A549 (cell line): ENCODE results near the gene HTR2B. TPM values are rescaled to one million over a fixed set of nuclear protein-coding genes. Genes with fewer than 3 reads are reported as not detected.

ENCODE experiments used
- ATAC-seq, 2 experiments: fragments of 200-7000 bp in 1 of 2; fragments of >200 bp in 1 of 2; cut with Nextera tagmentation in 1 of 2; cut with Tn5 transposase in 1 of 2; 3 replicates each; pipeline versions ENCODE4 v1.8.0 to v1.9.1; 2018 to 2020; ENCODE audit warnings: mild to moderate bottlenecking in 1 of 2, moderate library complexity in 1 of 2
- CTCF ChIA-PET: fragments of 300-600 bp; sonication (Branson Sonifier 250); formaldehyde crosslinking; extraction: SDS; loops from one replicate; lab custom pipeline; 2021; ENCODE audit warnings: antibody characterized with exemption, inconsistent platforms; lab: Yijun Ruan, JAX
- POLR2A ChIA-PET: fragments of 350-600 bp; formaldehyde crosslinking; extraction: SDS; loops from one replicate; lab custom pipeline; 2021; ENCODE audit warnings: antibody characterized with exemption, inconsistent platforms; lab: Yijun Ruan, JAX
- DNase-seq, 2 experiments: peaks; one replicate each; pipeline versions ENCODE4 v3.0.0 to v3.0.0-alpha.2; 2011 to 2016; ENCODE audit warnings: low read depth in 1 of 2, low spot score in 1 of 2
- FAIRE-seq: peaks from 2 replicates; lab custom pipeline; 2011; peaks lifted over from hg19 to GRCh38; lab: Jason Lieb, UNC
- H3K27ac ChIP-seq, 2 experiments: fragments of >200 bp; sonication (Bioruptor Twin); formaldehyde crosslinking; 3 replicates each; pipeline ENCODE4 v1.5.1; 2016 to 2017
- H3K4me1 ChIP-seq: fragments of >200 bp; sonication (Bioruptor Twin); formaldehyde crosslinking; 3 replicates; pipeline ENCODE4 v1.6.1; 2016
- H3K4me2 ChIP-seq: fragments of >200 bp; sonication (Bioruptor Twin); formaldehyde crosslinking; 3 replicates; pipeline ENCODE4 v1.6.1; 2016
- H3K4me3 ChIP-seq: fragments of >200 bp; sonication (Bioruptor Twin); formaldehyde crosslinking; 3 replicates; pipeline ENCODE4 v1.5.1; 2016
- H3K9me3 ChIP-seq: fragments of >200 bp; sonication (Bioruptor Twin); formaldehyde crosslinking; 3 replicates; pipeline ENCODE4 v1.6.1; 2016
- BHLHE40 ChIP-seq: IDR thresholded peaks from 2 replicates; pipeline ENCODE4 v1.6.1; 2012; ENCODE audit warnings: low read depth, low read length, inconsistent platforms
- CEBPB ChIP-seq, 2 experiments: fragments of >200 bp in 1 of 2; sonication (Bioruptor Twin) in 1 of 2; formaldehyde crosslinking in 1 of 2; IDR thresholded peaks; 2 replicates each; pipeline ENCODE4 v1.6.1; 2012 to 2016
- EHF ChIP-seq: fragments of 250-450 bp; sonication (Bioruptor Pico); IDR thresholded peaks from 2 replicates; pipeline ENCODE4 v1.5.0; 2020; ENCODE audit warnings: mild to moderate bottlenecking
- FOSB ChIP-seq: fragments of 250-450 bp; sonication (Bioruptor Pico); IDR thresholded peaks from 2 replicates; pipeline ENCODE4 v1.5.0; 2020; ENCODE audit warnings: mild to moderate bottlenecking, moderate library complexity
- FOXS1 ChIP-seq: fragments of 250-450 bp; sonication (Bioruptor Pico); IDR thresholded peaks from 2 replicates; pipeline ENCODE4 v1.5.0; 2020; ENCODE audit warnings: mild to moderate bottlenecking, moderate library complexity
- HDAC2 ChIP-seq: fragments of 200-600 bp; sonication (generic); IDR thresholded peaks from 2 replicates; pipeline ENCODE4 v1.6.1; 2016
- HEYL ChIP-seq: fragments of 250-450 bp; sonication (Bioruptor Pico); IDR thresholded peaks from 2 replicates; pipeline ENCODE4 v1.8.0; 2021; ENCODE audit warnings: mild to moderate bottlenecking, moderate library complexity
- HMGXB4 ChIP-seq: fragments of 250-450 bp; sonication (Bioruptor Pico); IDR thresholded peaks from 2 replicates; pipeline ENCODE4 v1.5.0; 2021; ENCODE audit warnings: mild to moderate bottlenecking, moderate library complexity, borderline replicate concordance
- HOXB13 ChIP-seq: fragments of 250-450 bp; sonication (Bioruptor Pico); IDR thresholded peaks from 2 replicates; pipeline ENCODE4 v1.5.0; 2020; ENCODE audit warnings: low read depth, mild to moderate bottlenecking, moderate library complexity
- HOXB5 ChIP-seq: fragments of 250-450 bp; sonication (Bioruptor Pico); IDR thresholded peaks from 2 replicates; pipeline ENCODE4 v1.5.0; 2020; ENCODE audit warnings: mild to moderate bottlenecking, moderate library complexity
- JUNB ChIP-seq: fragments of >200 bp; sonication (Bioruptor Twin); formaldehyde crosslinking; IDR thresholded peaks from 2 replicates; pipeline ENCODE4 v1.6.1; 2016
- KDM1A ChIP-seq: fragments of 200-600 bp; sonication (generic); IDR thresholded peaks from 2 replicates; pipeline ENCODE4 v1.6.1; 2016; ENCODE audit warnings: low read depth, mild to moderate bottlenecking
- MAFK ChIP-seq: fragments of 450-650 bp; IDR thresholded peaks from 2 replicates; pipeline ENCODE4 v1.6.1; 2014; ENCODE audit not compliant: partially characterized antibody
- POLR2A ChIP-seq: IDR thresholded peaks from 2 replicates; pipeline ENCODE4 v1.6.1; 2012; ENCODE audit warnings: mild to moderate bottlenecking, low read length
- POLR2AphosphoS2 ChIP-seq: conservative IDR thresholded peaks from 2 replicates; pipeline ENCODE4 v1.6.1; 2012; ENCODE audit warnings: low read length, improper control_type of control experiment, inconsistent platforms
- RAD21 ChIP-seq, 2 experiments: fragments of >200 bp in 1 of 2; sonication (Bioruptor Twin) in 1 of 2; formaldehyde crosslinking in 1 of 2; IDR thresholded peaks in 1 of 2; conservative IDR thresholded peaks in 1 of 2; 2 replicates in 1 of 2; 3 replicates in 1 of 2; pipeline ENCODE4 v1.6.1; 2012 to 2018; ENCODE audit warnings: inconsistent platforms in 1 of 2
- RFX5 ChIP-seq: fragments of 450-650 bp; IDR thresholded peaks from 2 replicates; pipeline ENCODE4 v1.7.1; 2014; ENCODE audit warnings: antibody characterized with exemption, mild to moderate bottlenecking, moderate library complexity
- SMC3 ChIP-seq: fragments of >200 bp; sonication (Bioruptor Twin); formaldehyde crosslinking; IDR thresholded peaks from 3 replicates; pipeline ENCODE4 v1.6.1; 2018; ENCODE audit warnings: inconsistent platforms
- SREBF2 ChIP-seq: fragments of 450-650 bp; IDR thresholded peaks from 2 replicates; pipeline ENCODE4 v1.6.1; 2014; ENCODE audit warnings: mild to moderate bottlenecking, moderate library complexity
- ZC3H11A ChIP-seq: fragments of 450-650 bp; IDR thresholded peaks from 2 replicates; pipeline ENCODE4 v1.6.1; 2014; ENCODE audit warnings: antibody characterized with exemption, mild to moderate bottlenecking
- ZSCAN20 ChIP-seq: fragments of 250-450 bp; sonication (Bioruptor Pico); IDR thresholded peaks from 2 replicates; pipeline ENCODE4 v1.8.0; 2022; ENCODE audit warnings: mild to moderate bottlenecking, moderate library complexity
- WGBS: methylation state at CpG from one replicate; pipeline ENCODE4 v1.1.6; 2017; ENCODE audit errors: missing lambda C conversion rate; 5-methylcytosine and 5-hydroxymethylcytosine counted together
- polyA plus RNA-seq, 4 experiments: library from polyadenylated mRNA; depleted of rRNA in 3 of 4; stranded (reverse); fragments of >200 nt; fragmentation: RNase III in 1 of 4; extraction: RNeasy Plus Mini Kit Qiagen cat#74134 plus additional on column Dnase treatment in 1 of 4; gene quantifications; 2 replicates in 3 of 4; 3 replicates in 1 of 4; pipeline ENCODE4 v1.2.3, GENCODE V29; 2011 to 2017
- TF ChIP-seq, protein P1 (sequence below): fragments of >200 bp; sonication (Bioruptor Twin); formaldehyde crosslinking; IDR thresholded peaks from 3 replicates; pipeline ENCODE4 v1.5.1; 2016
- TF ChIP-seq, protein P2 (sequence below): fragments of 250-450 bp; sonication (Bioruptor Pico); IDR thresholded peaks from 2 replicates; pipeline ENCODE4 v1.5.0; 2020; ENCODE audit warnings: low read depth, mild to moderate bottlenecking, moderate library complexity
- TF ChIP-seq, protein P3 (sequence below): IDR thresholded peaks from 2 replicates; pipeline ENCODE4 v1.6.1; 2012

HTR2B gene
- polyA plus RNA-seq, 2 of the 4 experiments (the other 2 are of a cell fraction), result 0.30 to 1.5 TPM

GRCh38 chr2:231168460-231169139 is 43.8 kb upstream of the HTR2B start:
- POLR2A ChIA-PET, result no interaction called here
- ATAC-seq, result no peak
- H3K4me3 ChIP-seq, result no peak overlapping the region
- TF ChIP-seq ZC3H11A, result no peak
- TF ChIP-seq RFX5, result no peak
- TF ChIP-seq HMGXB4 (CRISPR knock-in tag), result no peak
- TF ChIP-seq HOXB13 (CRISPR knock-in tag), result no peak
- TF ChIP-seq EHF, result no peak
- no peak for TF ChIP-seq KDM1A
- no peak for TF ChIP-seq FOSB
- TF ChIP-seq HOXB5, result no peak
- no peak for TF ChIP-seq RAD21 (conservative IDR thresholded peaks at IDR 0.05 in 1 of 2, IDR thresholded peaks at IDR 0.05 in 1 of 2)
- TF ChIP-seq, all 56 proteins: peak for 0
- H3K4me1 ChIP-seq, result no peaks in the 10 kb centered on the region
- H3K4me2 ChIP-seq, result no peak overlapping the region
- CTCF ChIA-PET, result interaction anchor here (1.5 kb wide), 1 partner anchor 14 kb away, joined by 4 read pairs; no protein-coding TSS in a partner anchor
- no peaks in the 10 kb centered on the region for H3K9me3 ChIP-seq
- DNase-seq, result no peak
- no peak for FAIRE-seq
- WGBS, result 91% methylated on average over 4 of the region's 4 CpGs
- H3K27ac ChIP-seq, result no peak overlapping the region

DNA sequence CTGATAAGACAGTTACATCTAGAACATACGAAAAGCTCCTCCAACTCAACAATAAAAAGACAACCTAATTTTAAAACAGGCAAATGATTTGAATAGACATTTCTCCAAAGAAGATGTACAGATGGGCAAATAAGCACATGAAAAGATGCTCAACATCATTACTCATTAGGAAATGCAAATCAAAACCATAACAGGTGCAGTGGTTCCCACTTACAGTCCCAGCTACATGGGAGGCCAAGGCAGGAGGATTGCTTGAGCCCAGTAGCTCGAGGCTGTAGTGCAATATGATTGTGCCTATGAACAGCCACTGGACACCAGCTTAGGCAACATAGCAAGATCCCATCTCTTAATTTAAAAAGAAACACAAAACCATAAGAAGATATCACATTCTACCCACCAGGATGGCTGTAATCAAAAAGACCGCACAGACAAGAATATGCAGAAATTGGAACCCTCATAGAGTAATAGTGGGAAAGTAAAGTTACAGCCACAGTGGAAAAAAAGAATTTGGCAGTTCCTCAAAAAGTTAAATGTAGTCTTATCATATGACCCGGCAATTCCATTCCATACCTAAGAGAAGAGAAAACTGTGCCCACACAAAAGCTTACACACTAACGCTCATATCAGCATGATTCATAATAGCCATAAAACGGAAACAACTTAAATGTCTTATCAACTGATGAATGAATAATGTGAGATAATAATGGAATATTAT is 43.1 kb upstream of the HTR2B start:
- ChIA-PET CTCF (interaction anchor here (1.5 kb wide), 1 partner anchor 15 kb away, joined by 4 read pairs; no protein-coding TSS in a partner anchor), POLR2A (no interaction called here)
- no peak overlapping the region for H3K27ac ChIP-seq
- ATAC-seq (no peak), FAIRE-seq (no peak), DNase-seq (no peak)
- no peak overlapping the region for H3K4me3 ChIP-seq
- no peaks in the 10 kb centered on the region for H3K9me3 ChIP-seq
- H3K4me1 ChIP-seq, result no peaks in the 10 kb centered on the region
- no peak overlapping the region for H3K4me2 ChIP-seq
- TF ChIP-seq KDM1A (no peak), EHF (no peak), ZSCAN20 (no peak), HOXB13 (CRISPR knock-in tag) (no peak)
- TF ChIP-seq, protein P1, sequence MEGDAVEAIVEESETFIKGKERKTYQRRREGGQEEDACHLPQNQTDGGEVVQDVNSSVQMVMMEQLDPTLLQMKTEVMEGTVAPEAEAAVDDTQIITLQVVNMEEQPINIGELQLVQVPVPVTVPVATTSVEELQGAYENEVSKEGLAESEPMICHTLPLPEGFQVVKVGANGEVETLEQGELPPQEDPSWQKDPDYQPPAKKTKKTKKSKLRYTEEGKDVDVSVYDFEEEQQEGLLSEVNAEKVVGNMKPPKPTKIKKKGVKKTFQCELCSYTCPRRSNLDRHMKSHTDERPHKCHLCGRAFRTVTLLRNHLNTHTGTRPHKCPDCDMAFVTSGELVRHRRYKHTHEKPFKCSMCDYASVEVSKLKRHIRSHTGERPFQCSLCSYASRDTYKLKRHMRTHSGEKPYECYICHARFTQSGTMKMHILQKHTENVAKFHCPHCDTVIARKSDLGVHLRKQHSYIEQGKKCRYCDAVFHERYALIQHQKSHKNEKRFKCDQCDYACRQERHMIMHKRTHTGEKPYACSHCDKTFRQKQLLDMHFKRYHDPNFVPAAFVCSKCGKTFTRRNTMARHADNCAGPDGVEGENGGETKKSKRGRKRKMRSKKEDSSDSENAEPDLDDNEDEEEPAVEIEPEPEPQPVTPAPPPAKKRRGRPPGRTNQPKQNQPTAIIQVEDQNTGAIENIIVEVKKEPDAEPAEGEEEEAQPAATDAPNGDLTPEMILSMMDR, result no peak
- WGBS, result 89% methylated on average over 6 of the region's 6 CpGs

DNA sequence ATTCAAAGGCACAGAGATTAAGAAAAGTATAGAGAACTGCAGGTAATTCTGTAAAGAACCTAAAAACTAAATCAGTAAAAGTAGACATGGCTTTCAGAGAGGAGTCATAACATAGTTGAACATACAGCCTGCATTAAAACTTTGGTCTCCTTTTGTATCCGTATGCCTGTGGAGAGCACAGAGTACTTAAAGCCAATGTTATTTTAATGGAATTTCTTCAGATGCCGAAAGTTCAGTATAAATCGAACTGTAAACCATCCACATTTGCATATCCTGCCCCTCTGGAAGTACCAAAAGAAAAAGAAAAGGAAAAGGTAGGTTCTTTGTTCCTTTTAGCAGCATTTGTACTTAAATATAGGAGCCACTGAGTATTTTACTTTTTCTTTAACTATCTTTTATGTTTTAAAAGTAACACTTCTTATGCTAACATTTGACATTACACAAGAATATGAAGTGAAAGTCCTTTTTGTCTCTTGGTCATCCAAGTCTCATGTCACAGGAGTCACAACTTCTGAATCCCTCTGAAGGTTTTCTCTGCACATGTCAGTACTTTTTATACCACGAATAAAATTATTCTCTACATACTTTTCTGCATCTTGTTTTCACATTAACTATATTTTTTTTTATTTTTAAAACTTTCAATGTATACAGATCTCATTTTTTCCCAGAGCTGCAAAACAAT is 38.7 kb upstream of the HTR2B start:
- FAIRE-seq (no peak), DNase-seq (no peak), ATAC-seq (no peak)
- H3K4me1 ChIP-seq, result peaks cover 20% of the 10 kb centered on the region
- no peaks in the 10 kb centered on the region for H3K9me3 ChIP-seq
- ChIA-PET POLR2A (no interaction called here), CTCF (interaction anchor here (1.4 kb wide), 1 partner anchor 29 kb away, joined by 3 read pairs; no protein-coding TSS in a partner anchor)
- no peak overlapping the region for H3K4me3 ChIP-seq
- 85% methylated on average over 4 of the region's 4 CpGs for WGBS
- no peak for TF ChIP-seq ZSCAN20
- no peak for TF ChIP-seq HDAC2
- no peak for TF ChIP-seq FOXS1 (CRISPR knock-in tag)
- TF ChIP-seq, protein P2, sequence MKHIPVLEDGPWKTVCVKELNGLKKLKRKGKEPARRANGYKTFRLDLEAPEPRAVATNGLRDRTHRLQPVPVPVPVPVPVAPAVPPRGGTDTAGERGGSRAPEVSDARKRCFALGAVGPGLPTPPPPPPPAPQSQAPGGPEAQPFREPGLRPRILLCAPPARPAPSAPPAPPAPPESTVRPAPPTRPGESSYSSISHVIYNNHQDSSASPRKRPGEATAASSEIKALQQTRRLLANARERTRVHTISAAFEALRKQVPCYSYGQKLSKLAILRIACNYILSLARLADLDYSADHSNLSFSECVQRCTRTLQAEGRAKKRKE (CRISPR knock-in tag), result no peak
- TF ChIP-seq POLR2AphosphoS2, result no peak
- TF ChIP-seq JUNB, result no peak
- no peak for TF ChIP-seq HEYL (CRISPR knock-in tag)
- TF ChIP-seq MAFK, result no peak
- no peak for TF ChIP-seq SMC3
- no peak for TF ChIP-seq ZC3H11A
- no peak for TF ChIP-seq BHLHE40
- TF ChIP-seq HOXB13 (CRISPR knock-in tag), result no peak
- TF ChIP-seq POLR2A, result no peak
- TF ChIP-seq, protein P3, sequence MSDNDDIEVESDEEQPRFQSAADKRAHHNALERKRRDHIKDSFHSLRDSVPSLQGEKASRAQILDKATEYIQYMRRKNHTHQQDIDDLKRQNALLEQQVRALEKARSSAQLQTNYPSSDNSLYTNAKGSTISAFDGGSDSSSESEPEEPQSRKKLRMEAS, result no peak
- no peak for TF ChIP-seq SREBF2
- no peak for TF ChIP-seq CEBPB (IDR thresholded peaks at IDR 0.05)
- no peak for TF ChIP-seq RFX5
- TF ChIP-seq EHF, result no peak
- no peak for TF ChIP-seq FOSB
- TF ChIP-seq, protein P1, result no peak
- peak overlapping the region in 1 of 2 experiments; percentile 28; a peak in 1 of 6 replicates for H3K27ac ChIP-seq
- no peak overlapping the region for H3K4me2 ChIP-seq
